SU-DHL-6 (cell line): ENCODE measurements around the gene UGT1A6.

Experiments used
- EZH2phosphoT487 ChIP-seq: fragments of 200-600 bp; sonication (generic), shearing (Covaris generic); conservative IDR thresholded peaks from 2 replicates; pipeline ENCODE4 v1.6.1; 2018; ENCODE audit warnings: mild to moderate bottlenecking, antibody characterized with exemption, low read length, moderate library complexity, mixed read lengths
- TF ChIP-seq, protein P1 (sequence below): fragments of 200-600 bp; sonication (generic); IDR thresholded peaks from one replicate; pipeline ENCODE4 v1.5.1; 2017; ENCODE audit warnings: antibody characterized with exemption, mild to moderate bottlenecking, low read length, moderate library complexity; ENCODE audit not compliant: insufficient read depth, poor library complexity, severe bottlenecking

DNA sequence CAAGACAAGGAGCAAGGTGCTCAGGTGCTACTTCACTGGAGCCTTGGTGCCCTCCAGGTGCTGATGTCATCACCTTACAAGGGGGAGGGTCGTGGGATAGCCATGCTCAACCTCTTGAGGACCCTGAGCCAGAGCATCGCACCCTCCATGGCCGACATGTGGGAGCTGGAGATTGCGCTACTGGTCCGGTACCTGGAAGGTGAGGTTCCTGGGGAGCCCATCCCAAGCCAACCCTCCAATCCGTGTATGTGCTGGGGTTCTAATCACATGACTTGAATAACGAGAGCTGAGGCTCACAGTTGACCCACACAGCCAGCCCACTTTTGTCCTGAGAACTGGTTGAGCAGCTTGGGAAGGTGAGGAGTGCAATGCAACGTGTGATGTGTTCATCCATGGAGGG is 111.3 kb downstream of the UGT1A6 start:
- TF ChIP-seq, protein P1, sequence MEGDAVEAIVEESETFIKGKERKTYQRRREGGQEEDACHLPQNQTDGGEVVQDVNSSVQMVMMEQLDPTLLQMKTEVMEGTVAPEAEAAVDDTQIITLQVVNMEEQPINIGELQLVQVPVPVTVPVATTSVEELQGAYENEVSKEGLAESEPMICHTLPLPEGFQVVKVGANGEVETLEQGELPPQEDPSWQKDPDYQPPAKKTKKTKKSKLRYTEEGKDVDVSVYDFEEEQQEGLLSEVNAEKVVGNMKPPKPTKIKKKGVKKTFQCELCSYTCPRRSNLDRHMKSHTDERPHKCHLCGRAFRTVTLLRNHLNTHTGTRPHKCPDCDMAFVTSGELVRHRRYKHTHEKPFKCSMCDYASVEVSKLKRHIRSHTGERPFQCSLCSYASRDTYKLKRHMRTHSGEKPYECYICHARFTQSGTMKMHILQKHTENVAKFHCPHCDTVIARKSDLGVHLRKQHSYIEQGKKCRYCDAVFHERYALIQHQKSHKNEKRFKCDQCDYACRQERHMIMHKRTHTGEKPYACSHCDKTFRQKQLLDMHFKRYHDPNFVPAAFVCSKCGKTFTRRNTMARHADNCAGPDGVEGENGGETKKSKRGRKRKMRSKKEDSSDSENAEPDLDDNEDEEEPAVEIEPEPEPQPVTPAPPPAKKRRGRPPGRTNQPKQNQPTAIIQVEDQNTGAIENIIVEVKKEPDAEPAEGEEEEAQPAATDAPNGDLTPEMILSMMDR = no peak
- TF ChIP-seq EZH2phosphoT487 = no peak
